ENCODE data around the gene FOXP1. TPM values are rescaled to one million over a fixed set of nuclear protein-coding genes. Genes with fewer than 3 reads are reported as not detected.

FOXP1 gene
- total and polyA plus RNA-seq, 2 of the 8 experiments (the other 6 are each of a cell fraction or from before 2014, with no cell fraction given) = 13.9 to 25.4 TPM

- 69% methylated on average over 3 of the region's 3 CpGs; no CpG with 5 or more reads in 1 of the 2 experiments for WGBS, 2 experiments (ENCODE audit: extremely low coverage in 1 of 2, insufficient coverage in 1 of 2, insufficient read length in 1 of 2, insufficient replicate concordance in 2 of 2, low coverage in 1 of 2, low lambda C conversion rate in 2 of 2, missing lambda C conversion rate in 1 of 2)
- 0 out of 2 replicates have a peak overlapping the region, but pooled peaks have one; percentile 36 for H3K18ac ChIP-seq (ENCODE audit: extremely low read depth, low read length)
- no peaks in the 10 kb centered on the region for H3K36me3 ChIP-seq (ENCODE audit: control insufficient read depth in 2 of 4, insufficient read depth in 4 of 4, low read length in 3 of 4)
- H4K5ac ChIP-seq (ENCODE audit: insufficient read length, low read depth, low read length) = no peak overlapping the region
- H4K8ac ChIP-seq (ENCODE audit: extremely low read depth, insufficient read depth, low read length) = no peak overlapping the region
- FAIRE-seq = no peak
- no peak overlapping the region for H3K14ac ChIP-seq (ENCODE audit: insufficient read length)
- H3K27ac ChIP-seq (ENCODE audit: low read depth, low read length) = no peak overlapping the region
- H2AK5ac ChIP-seq (ENCODE audit: low read depth, low read length) = no peak overlapping the region
- H3K4me3 ChIP-seq (ENCODE audit: extremely low read depth in 1 of 4, insufficient read depth in 2 of 4, low read depth in 3 of 4, low read length in 4 of 4) = no peak overlapping the region
- no peak overlapping the region for H3K4ac ChIP-seq (replicated peaks; ENCODE audit: insufficient read length, low read depth, low read length)
- TF ChIP-seq ZNF274 (IDR thresholded peaks at IDR 0.05; ENCODE audit: borderline replicate concordance, extremely low read depth, low read length) (no peak), RAD21 (IDR thresholded peaks at IDR 0.05 in 1 of 2, conservative IDR thresholded peaks at IDR 0.05 in 1 of 2; ENCODE audit: low read depth in 2 of 2, low read length in 2 of 2) (peak in 1 of 2 experiments; percentile 11; a peak in 1 of 4 replicates), CTCF (IDR thresholded peaks at IDR 0.05; ENCODE audit: control extremely low read depth in 1 of 3, insufficient read depth in 1 of 3, low read depth in 1 of 3, low read length in 3 of 3) (peak in 1 of 3 experiments; percentile 0; a peak in 1 of 4 replicates)
- ChIA-PET CTCF (ENCODE audit: partially characterized antibody) (interaction anchor here (0.9 to 2.4 kb wide), 15 partner anchors 12 to 488 kb away, joined by 3 to 14 read pairs (median 3); no protein-coding TSS in a partner anchor), POLR2A (ENCODE audit: partially characterized antibody) (interaction anchor here (1.1 kb wide), 1 partner anchor 13 kb away, joined by 4 read pairs; no protein-coding TSS in a partner anchor)
- no peaks in the 10 kb centered on the region for H3K23me2 ChIP-seq (ENCODE audit: low read depth, low read length)
- no peak overlapping the region for H2BK15ac ChIP-seq (ENCODE audit: low read length)
- no peaks in the 10 kb centered on the region for H3K79me2 ChIP-seq (ENCODE audit: control insufficient read depth in 1 of 2, insufficient read depth in 2 of 2, low read length in 2 of 2)
- H4K20me1 ChIP-seq (replicated peaks in 1 of 2; ENCODE audit: control insufficient read depth in 1 of 2, insufficient read depth in 2 of 2, low read length in 2 of 2) = peaks cover 0 to 2% of the 10 kb centered on the region in 2 experiments
- DNase-seq (ENCODE audit: low read depth in 1 of 2, low spot score in 2 of 2) = no peak
- H3K56ac ChIP-seq (replicated peaks; ENCODE audit: insufficient read length, low read depth, low read length) = no peak overlapping the region
- no peaks in the 10 kb centered on the region for H3K9me3 ChIP-seq (ENCODE audit: insufficient read depth in 2 of 2, low read depth in 1 of 2, low read length in 1 of 2)
- H3K27me3 ChIP-seq (replicated peaks in 1 of 4; ENCODE audit: control insufficient read depth in 3 of 4, extremely low read depth in 1 of 4, insufficient read depth in 3 of 4, low read length in 3 of 4) = no peaks in the 10 kb centered on the region
- no peak overlapping the region for H2BK5ac ChIP-seq (ENCODE audit: low read depth, low read length)
- no peak overlapping the region for H4K91ac ChIP-seq (replicated peaks; ENCODE audit: insufficient read length, low read length)
- H3K4me2 ChIP-seq (ENCODE audit: insufficient read depth in 1 of 2, low read depth in 2 of 2, low read length in 2 of 2) = no peak overlapping the region
- peaks cover 2 to 14% (median 6%) of the 10 kb centered on the region in 4 experiments; a peak in 4 of 7 replicates for H3K4me1 ChIP-seq (replicated peaks in 1 of 4; ENCODE audit: control insufficient read depth in 3 of 4, insufficient read depth in 4 of 4, low read length in 3 of 4)
- H3K9ac ChIP-seq (replicated peaks in 1 of 4; ENCODE audit: extremely low read depth in 1 of 4, low read depth in 3 of 4, low read length in 3 of 4) = no peak overlapping the region
- H2BK20ac ChIP-seq (ENCODE audit: low read length) = no peak overlapping the region
- no peaks in the 10 kb centered on the region; the same call in 1 of the 2 replicates for H3K79me1 ChIP-seq (ENCODE audit: low read depth, low read length)
- H2BK12ac ChIP-seq (ENCODE audit: low read depth, low read length) = 0 out of 2 replicates have a peak overlapping the region, but pooled peaks have one; percentile 46
- no peak overlapping the region for H2AFZ ChIP-seq (ENCODE audit: low read length)
- H2BK120ac ChIP-seq (replicated peaks; ENCODE audit: low read depth, low read length) = no peak overlapping the region
- no peak overlapping the region for H3K23ac ChIP-seq (ENCODE audit: insufficient read length)
These were observed 73.0 kb downstream of the FOXP1 start for GRCh38 chr3:71510510-71510909.

All from H1 (cell line).